HepG2 (cell line): ENCODE measurements around the gene P2RX2. TPM values are rescaled to one million over a fixed set of nuclear protein-coding genes. Genes with fewer than 3 reads are reported as not detected.
A peak's percentile ranks its signal among the peaks of the same experiment; 100 is the strongest.

ENCODE experiments used
- ATF1 ChIP-seq: IDR thresholded peaks from 2 replicates; pipeline ENCODE4 v1.6.1; 2016; ENCODE audit warnings: mild to moderate bottlenecking, control low read depth
- BHLHE40 ChIP-seq: IDR thresholded peaks from 2 replicates; pipeline ENCODE4 v1.6.1; 2011; ENCODE audit warnings: low read length, improper control_type of control experiment
- FOXO4 ChIP-seq: sonication (generic); formaldehyde crosslinking; conservative IDR thresholded peaks from 2 replicates; pipeline ENCODE4 v1.8.1; 2023; ENCODE audit warnings: missing genetic modification reagents
- GATA4 ChIP-seq: sonication (generic); IDR thresholded peaks from 2 replicates; pipeline ENCODE4 v1.6.1; 2016; ENCODE audit warnings: antibody characterized with exemption, low read depth, borderline replicate concordance
- KDM4B ChIP-seq: sonication (generic); formaldehyde crosslinking; IDR thresholded peaks from 2 replicates; pipeline ENCODE4 v1.4.0; 2020; ENCODE audit warnings: missing genetic modification reagents
- KLF15 ChIP-seq: sonication (generic); formaldehyde crosslinking; IDR thresholded peaks from 2 replicates; pipeline ENCODE4 v1.8.1; 2023; ENCODE audit warnings: borderline replicate concordance, mild to moderate bottlenecking, inconsistent platforms, missing genetic modification reagents, mixed read lengths
- NFYC ChIP-seq: IDR thresholded peaks from 2 replicates; pipeline ENCODE4 v1.6.1; 2016; ENCODE audit warnings: missing genetic modification reagents, missing compliant biosample characterization
- RAD21 ChIP-seq: fragments of 450-650 bp; formaldehyde crosslinking; IDR thresholded peaks from 2 replicates; pipeline ENCODE4 v1.5.0; 2020; ENCODE audit warnings: mild to moderate bottlenecking
- RARG ChIP-seq: sonication (generic); formaldehyde crosslinking; IDR thresholded peaks from 2 replicates; pipeline ENCODE4 v1.4.0; 2020; ENCODE audit warnings: low read depth, mild to moderate bottlenecking, missing genetic modification reagents
- SYNCRIP ChIP-seq: fragments of 200-400 bp; formaldehyde crosslinking; IDR thresholded peaks from 2 replicates; pipeline ENCODE4 v1.6.1; 2018; ENCODE audit warnings: mild to moderate bottlenecking, low read depth, low read length; ENCODE audit not compliant: insufficient read depth
- TBP ChIP-seq: sonication (generic); formaldehyde crosslinking; IDR thresholded peaks from 2 replicates; pipeline ENCODE4 v1.5.0; 2020; ENCODE audit warnings: missing genetic modification reagents
- TEAD3 ChIP-seq: optimal IDR thresholded peaks from 2 replicates; pipeline ENCODE3; 2016; ENCODE audit warnings: borderline replicate concordance
- U2AF2 ChIP-seq: fragments of 200-400 bp; formaldehyde crosslinking; IDR thresholded peaks from 2 replicates; pipeline ENCODE4 v1.6.1; 2017; ENCODE audit warnings: low read depth, mild to moderate bottlenecking, low read length
- ZBTB42 ChIP-seq: sonication (generic); formaldehyde crosslinking; IDR thresholded peaks from 2 replicates; pipeline ENCODE4 v1.5.0; 2020; ENCODE audit warnings: mild to moderate bottlenecking, missing genetic modification reagents
- ZMYM3 ChIP-seq: sonication (generic); formaldehyde crosslinking; IDR thresholded peaks from 2 replicates; pipeline ENCODE4 v1.5.1; 2020; ENCODE audit warnings: mild to moderate bottlenecking, missing genetic modification reagents
- ZNF30 ChIP-seq: sonication (generic); formaldehyde crosslinking; IDR thresholded peaks from 2 replicates; pipeline ENCODE4 v1.5.0; 2020; ENCODE audit warnings: mild to moderate bottlenecking, missing genetic modification reagents
- ZNF331 ChIP-seq: sonication (generic); formaldehyde crosslinking; IDR thresholded peaks from 2 replicates; pipeline ENCODE4 v1.4.0; 2020; ENCODE audit warnings: missing genetic modification reagents
- ZNF33B ChIP-seq: sonication (generic); formaldehyde crosslinking; IDR thresholded peaks from 2 replicates; pipeline ENCODE4 v1.5.1; 2020; ENCODE audit warnings: mild to moderate bottlenecking, missing genetic modification reagents
- ZNF563 ChIP-seq: sonication (generic); formaldehyde crosslinking; IDR thresholded peaks from 2 replicates; pipeline ENCODE4 v1.8.0; 2022; ENCODE audit warnings: mild to moderate bottlenecking, moderate library complexity, missing genetic modification reagents
- polyA plus RNA-seq, 8 experiments: library from polyadenylated mRNA; depleted of rRNA in 3 of 8; stranded (reverse) in 7 of 8; unstranded in 1 of 8; fragments of >200 nt; fragmentation: Illumina TruSeq in 4 of 8; extraction: Trizol in 4 of 8; gene quantifications; 2 replicates each; pipeline versions ENCODE4 v1.2.1 to v1.2.3, GENCODE V29; 2011 to 2016; ENCODE audit warnings: low read depth in 4 of 8, missing spikeins in 1 of 8, mixed read lengths in 1 of 8; ENCODE audit not compliant: insufficient read depth in 1 of 8
- total RNA-seq, 5 experiments: library from RNA; depleted of rRNA; stranded (reverse); fragments of >200 nt; fragmentation: Illumina TruSeq; extraction: Trizol; gene quantifications; 2 replicates each; pipeline ENCODE4 v1.2.3, GENCODE V29; 2016; ENCODE audit warnings: low read depth in 1 of 5
- TF ChIP-seq, protein P1 (sequence below): sonication (generic); formaldehyde crosslinking; IDR thresholded peaks from 2 replicates; pipeline ENCODE4 v1.8.0; 2022; ENCODE audit warnings: missing genetic modification reagents, mild to moderate bottlenecking, moderate library complexity, borderline replicate concordance
- TF ChIP-seq, protein P2 (sequence below): sonication (generic); formaldehyde crosslinking; IDR thresholded peaks from 2 replicates; pipeline ENCODE4 v1.9.0; 2021; ENCODE audit warnings: missing genetic modification reagents, borderline replicate concordance
- TF ChIP-seq, protein P3 (sequence below): sonication (generic); formaldehyde crosslinking; IDR thresholded peaks from 2 replicates; pipeline ENCODE4 v1.5.0; 2020; ENCODE audit warnings: mild to moderate bottlenecking, missing genetic modification reagents, moderate library complexity

Gene P2RX2
- total and polyA plus RNA-seq, 2 of the 13 experiments (the other 11 are each of a cell fraction or from before 2014, with no cell fraction given): not detected

- no peak for TF ChIP-seq FOXO4 (CRISPR knock-in tag)
- TF ChIP-seq, protein P1, sequence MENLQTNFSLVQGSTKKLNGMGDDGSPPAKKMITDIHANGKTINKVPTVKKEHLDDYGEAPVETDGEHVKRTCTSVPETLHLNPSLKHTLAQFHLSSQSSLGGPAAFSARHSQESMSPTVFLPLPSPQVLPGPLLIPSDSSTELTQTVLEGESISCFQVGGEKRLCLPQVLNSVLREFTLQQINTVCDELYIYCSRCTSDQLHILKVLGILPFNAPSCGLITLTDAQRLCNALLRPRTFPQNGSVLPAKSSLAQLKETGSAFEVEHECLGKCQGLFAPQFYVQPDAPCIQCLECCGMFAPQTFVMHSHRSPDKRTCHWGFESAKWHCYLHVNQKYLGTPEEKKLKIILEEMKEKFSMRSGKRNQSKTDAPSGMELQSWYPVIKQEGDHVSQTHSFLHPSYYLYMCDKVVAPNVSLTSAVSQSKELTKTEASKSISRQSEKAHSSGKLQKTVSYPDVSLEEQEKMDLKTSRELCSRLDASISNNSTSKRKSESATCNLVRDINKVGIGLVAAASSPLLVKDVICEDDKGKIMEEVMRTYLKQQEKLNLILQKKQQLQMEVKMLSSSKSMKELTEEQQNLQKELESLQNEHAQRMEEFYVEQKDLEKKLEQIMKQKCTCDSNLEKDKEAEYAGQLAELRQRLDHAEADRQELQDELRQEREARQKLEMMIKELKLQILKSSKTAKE: no peak
- no peak for TF ChIP-seq RARG (CRISPR knock-in tag)
- 0 out of 2 replicates have a peak, but pooled peaks have one; percentile 47 for TF ChIP-seq ZNF331 (CRISPR knock-in tag)
- peak; percentile 90 for TF ChIP-seq RAD21
- TF ChIP-seq ZMYM3: peak; percentile 49
- TF ChIP-seq, protein P2, sequence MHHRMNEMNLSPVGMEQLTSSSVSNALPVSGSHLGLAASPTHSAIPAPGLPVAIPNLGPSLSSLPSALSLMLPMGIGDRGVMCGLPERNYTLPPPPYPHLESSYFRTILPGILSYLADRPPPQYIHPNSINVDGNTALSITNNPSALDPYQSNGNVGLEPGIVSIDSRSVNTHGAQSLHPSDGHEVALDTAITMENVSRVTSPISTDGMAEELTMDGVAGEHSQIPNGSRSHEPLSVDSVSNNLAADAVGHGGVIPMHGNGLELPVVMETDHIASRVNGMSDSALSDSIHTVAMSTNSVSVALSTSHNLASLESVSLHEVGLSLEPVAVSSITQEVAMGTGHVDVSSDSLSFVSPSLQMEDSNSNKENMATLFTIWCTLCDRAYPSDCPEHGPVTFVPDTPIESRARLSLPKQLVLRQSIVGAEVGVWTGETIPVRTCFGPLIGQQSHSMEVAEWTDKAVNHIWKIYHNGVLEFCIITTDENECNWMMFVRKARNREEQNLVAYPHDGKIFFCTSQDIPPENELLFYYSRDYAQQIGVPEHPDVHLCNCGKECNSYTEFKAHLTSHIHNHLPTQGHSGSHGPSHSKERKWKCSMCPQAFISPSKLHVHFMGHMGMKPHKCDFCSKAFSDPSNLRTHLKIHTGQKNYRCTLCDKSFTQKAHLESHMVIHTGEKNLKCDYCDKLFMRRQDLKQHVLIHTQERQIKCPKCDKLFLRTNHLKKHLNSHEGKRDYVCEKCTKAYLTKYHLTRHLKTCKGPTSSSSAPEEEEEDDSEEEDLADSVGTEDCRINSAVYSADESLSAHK (CRISPR knock-in tag): no peak
- TF ChIP-seq TEAD3: peak; percentile 42
- TF ChIP-seq ZNF33B (CRISPR knock-in tag): 0 out of 2 replicates have a peak, but pooled peaks have one; percentile 61
- TF ChIP-seq NFYC: no peak
- TF ChIP-seq ZNF30: no peak
- TF ChIP-seq BHLHE40: no peak
- TF ChIP-seq KDM4B (CRISPR knock-in tag): peak; percentile 71; the same call in 1 of the 2 replicates
- no peak for TF ChIP-seq ATF1 (CRISPR knock-in tag)
- TF ChIP-seq, protein P3, sequence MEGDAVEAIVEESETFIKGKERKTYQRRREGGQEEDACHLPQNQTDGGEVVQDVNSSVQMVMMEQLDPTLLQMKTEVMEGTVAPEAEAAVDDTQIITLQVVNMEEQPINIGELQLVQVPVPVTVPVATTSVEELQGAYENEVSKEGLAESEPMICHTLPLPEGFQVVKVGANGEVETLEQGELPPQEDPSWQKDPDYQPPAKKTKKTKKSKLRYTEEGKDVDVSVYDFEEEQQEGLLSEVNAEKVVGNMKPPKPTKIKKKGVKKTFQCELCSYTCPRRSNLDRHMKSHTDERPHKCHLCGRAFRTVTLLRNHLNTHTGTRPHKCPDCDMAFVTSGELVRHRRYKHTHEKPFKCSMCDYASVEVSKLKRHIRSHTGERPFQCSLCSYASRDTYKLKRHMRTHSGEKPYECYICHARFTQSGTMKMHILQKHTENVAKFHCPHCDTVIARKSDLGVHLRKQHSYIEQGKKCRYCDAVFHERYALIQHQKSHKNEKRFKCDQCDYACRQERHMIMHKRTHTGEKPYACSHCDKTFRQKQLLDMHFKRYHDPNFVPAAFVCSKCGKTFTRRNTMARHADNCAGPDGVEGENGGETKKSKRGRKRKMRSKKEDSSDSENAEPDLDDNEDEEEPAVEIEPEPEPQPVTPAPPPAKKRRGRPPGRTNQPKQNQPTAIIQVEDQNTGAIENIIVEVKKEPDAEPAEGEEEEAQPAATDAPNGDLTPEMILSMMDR (CRISPR knock-in tag): peak; percentile 97
- TF ChIP-seq TBP (CRISPR knock-in tag): no peak
- TF ChIP-seq KLF15 (CRISPR knock-in tag): no peak
- TF ChIP-seq SYNCRIP: no peak
- TF ChIP-seq U2AF2: no peak
- TF ChIP-seq GATA4: no peak
- TF ChIP-seq ZNF563 (CRISPR knock-in tag): peak; percentile 55; the same call in 1 of the 2 replicates
- TF ChIP-seq ZBTB42: no peak
Measured at GRCh38 chr12:132600048-132601032, 18.2 kb upstream of the P2RX2 start (continued).
